ENCODE measurements around the gene GPR141.

GPR141 gene

GRCh38 chr7:37732888-37733287, 49.3 kb downstream of the GPR141 start:
- no peak for DNase-seq (ENCODE audit: low read depth)

GRCh38 chr7:37735196-37735595, 51.6 kb downstream of the GPR141 start:
- no peak for DNase-seq (ENCODE audit: low read depth)

- DNase-seq (ENCODE audit: low read depth), result no peak
Observed at GRCh38 chr7:37738321-37738720, 54.8 kb downstream of the GPR141 start.

- no peak for DNase-seq (ENCODE audit: low read depth)
Observed at GRCh38 chr7:37740398-37740797, 56.8 kb downstream of the GPR141 start.

- DNase-seq (ENCODE audit: low read depth), result no peak
Observed at GRCh38 chr7:37741776-37742175, 58.2 kb downstream of the GPR141 start.

- DNase-seq (ENCODE audit: low read depth), result no peak
Observed at GRCh38 chr7:37751096-37751495, 67.5 kb downstream of the GPR141 start.

- no peak for DNase-seq (ENCODE audit: low read depth)
Observed at GRCh38 chr7:37753398-37754050, 70.0 kb downstream of the GPR141 start.

- DNase-seq (ENCODE audit: low read depth), result no peak
Observed at GRCh38 chr7:37756797-37757551, 73.4 kb downstream of the GPR141 start.

GRCh38 chr7:37757563-37757962, 74.0 kb downstream of the GPR141 start:
- DNase-seq (ENCODE audit: low read depth), result no peak

- no peak for DNase-seq (ENCODE audit: low read depth)
Observed at GRCh38 chr7:37758501-37759045, 75.0 kb downstream of the GPR141 start.

- DNase-seq (ENCODE audit: low read depth), result no peak
Observed at GRCh38 chr7:37759526-37759925, 76.0 kb downstream of the GPR141 start.

GRCh38 chr7:37765421-37765829, 81.9 kb downstream of the GPR141 start:
- DNase-seq (ENCODE audit: low read depth), result no peak

GRCh38 chr7:37765872-37766525, 82.4 kb downstream of the GPR141 start:
- DNase-seq (ENCODE audit: low read depth), result no peak

GRCh38 chr7:37768611-37769010, 85.0 kb downstream of the GPR141 start:
- DNase-seq (ENCODE audit: low read depth), result no peak

- no peak for DNase-seq (ENCODE audit: low read depth)
Observed at GRCh38 chr7:37769291-37769690, 85.7 kb downstream of the GPR141 start.

- no peak for DNase-seq (ENCODE audit: low read depth)
Observed at GRCh38 chr7:37769726-37770125, 86.2 kb downstream of the GPR141 start.

GRCh38 chr7:37770838-37771237, 87.3 kb downstream of the GPR141 start:
- no peak for DNase-seq (ENCODE audit: low read depth)

- DNase-seq (ENCODE audit: low read depth), result no peak
Observed at GRCh38 chr7:37771342-37771741, 87.8 kb downstream of the GPR141 start.

GRCh38 chr7:37771801-37772200, 88.2 kb downstream of the GPR141 start:
- DNase-seq (ENCODE audit: low read depth), result no peak

GRCh38 chr7:37775921-37776320, 92.4 kb downstream of the GPR141 start:
- no peak for DNase-seq (ENCODE audit: low read depth)

GRCh38 chr7:37781156-37781555, 97.6 kb downstream of the GPR141 start:
- DNase-seq (ENCODE audit: low read depth), result no peak

GRCh38 chr7:37782166-37782565, 98.6 kb downstream of the GPR141 start:
- DNase-seq (ENCODE audit: low read depth), result no peak

- no peak for DNase-seq (ENCODE audit: low read depth)
Observed at GRCh38 chr7:37784015-37784414, 100.4 kb downstream of the GPR141 start.
